ENCODE measurements around the gene TELO2.

DNA sequence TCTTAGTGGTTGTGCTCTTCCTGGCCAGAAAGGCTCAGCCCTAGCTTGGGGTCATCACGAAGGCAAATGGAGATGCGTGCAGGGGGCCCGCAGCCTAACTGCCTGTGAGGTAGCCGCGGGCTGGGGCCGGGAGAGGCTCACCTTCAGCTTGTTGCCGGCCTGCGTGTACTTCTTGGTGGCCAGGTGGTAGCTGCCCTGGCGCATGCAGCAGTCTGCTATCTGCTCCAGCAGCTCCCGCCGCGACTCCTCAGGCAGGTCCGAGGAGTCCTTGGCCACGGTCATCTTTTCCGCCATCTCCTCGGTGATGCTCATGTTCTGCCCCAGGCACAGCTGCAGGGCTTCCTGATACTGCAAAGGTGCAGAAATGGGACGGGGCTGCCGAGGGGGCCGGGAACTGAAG lies 27.3 kb downstream of the TELO2 start:
- TF ChIP-seq, protein P1, sequence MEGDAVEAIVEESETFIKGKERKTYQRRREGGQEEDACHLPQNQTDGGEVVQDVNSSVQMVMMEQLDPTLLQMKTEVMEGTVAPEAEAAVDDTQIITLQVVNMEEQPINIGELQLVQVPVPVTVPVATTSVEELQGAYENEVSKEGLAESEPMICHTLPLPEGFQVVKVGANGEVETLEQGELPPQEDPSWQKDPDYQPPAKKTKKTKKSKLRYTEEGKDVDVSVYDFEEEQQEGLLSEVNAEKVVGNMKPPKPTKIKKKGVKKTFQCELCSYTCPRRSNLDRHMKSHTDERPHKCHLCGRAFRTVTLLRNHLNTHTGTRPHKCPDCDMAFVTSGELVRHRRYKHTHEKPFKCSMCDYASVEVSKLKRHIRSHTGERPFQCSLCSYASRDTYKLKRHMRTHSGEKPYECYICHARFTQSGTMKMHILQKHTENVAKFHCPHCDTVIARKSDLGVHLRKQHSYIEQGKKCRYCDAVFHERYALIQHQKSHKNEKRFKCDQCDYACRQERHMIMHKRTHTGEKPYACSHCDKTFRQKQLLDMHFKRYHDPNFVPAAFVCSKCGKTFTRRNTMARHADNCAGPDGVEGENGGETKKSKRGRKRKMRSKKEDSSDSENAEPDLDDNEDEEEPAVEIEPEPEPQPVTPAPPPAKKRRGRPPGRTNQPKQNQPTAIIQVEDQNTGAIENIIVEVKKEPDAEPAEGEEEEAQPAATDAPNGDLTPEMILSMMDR (IDR thresholded peaks at IDR 0.05): no peak
- TF ChIP-seq POLR2A (IDR thresholded peaks at IDR 0.05) (no peak), EP300 (IDR thresholded peaks at IDR 0.05) (no peak)
